Fibroblast of mammary gland (primary cell): ENCODE measurements around the gene ZNF516.

Source experiments
- DNase-seq: peaks from one replicate; pipeline ENCODE4 v3.0.0-alpha.2; 2010; ENCODE audit warnings: low read depth
- H3K4me3 ChIP-seq: 2 replicates; pipeline ENCODE4 v1.5.1; 2011; ENCODE audit warnings: low read depth, mild to moderate bottlenecking, low read length, moderate library complexity; ENCODE audit not compliant: control insufficient read depth
- TF ChIP-seq, protein P1 (sequence below): conservative IDR thresholded peaks from 2 replicates; pipeline ENCODE4 v1.5.1; 2011; ENCODE audit warnings: low read depth, low read length, inconsistent platforms; ENCODE audit not compliant: control insufficient read depth, insufficient read depth

Gene ZNF516

DNA sequence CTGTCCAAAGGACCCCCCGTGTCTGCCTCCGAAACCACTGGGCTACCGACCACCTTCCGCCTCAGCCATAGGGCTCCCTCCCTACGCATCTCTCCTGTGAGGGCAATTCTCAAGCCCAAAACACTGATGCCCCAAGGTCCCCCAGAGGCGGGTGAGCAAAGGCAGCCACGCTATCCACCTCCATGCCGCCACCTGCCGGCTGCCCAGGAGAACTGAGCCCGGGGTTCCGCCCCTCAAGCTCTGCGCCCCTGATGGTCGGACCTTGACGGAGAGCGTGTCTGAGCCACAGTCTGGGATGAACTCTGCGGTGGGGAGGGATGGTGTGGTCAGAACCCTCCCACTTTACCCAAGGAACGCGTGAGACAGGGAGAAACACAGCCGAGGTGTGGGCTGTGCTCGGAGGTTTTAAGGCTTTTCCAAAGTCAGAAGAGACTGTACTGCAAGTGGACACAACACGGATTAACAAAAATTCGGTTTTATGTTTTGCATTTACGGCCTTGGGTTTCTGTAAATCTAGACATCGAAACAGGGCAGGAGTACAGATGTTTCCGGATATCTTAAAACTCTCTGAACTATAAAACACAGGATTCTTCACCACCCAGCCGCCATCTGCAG, 114.1 kb downstream of the ZNF516 start:
- H3K4me3 ChIP-seq = no peak overlapping the region
- peak; percentile 14 for DNase-seq
- TF ChIP-seq, protein P1, sequence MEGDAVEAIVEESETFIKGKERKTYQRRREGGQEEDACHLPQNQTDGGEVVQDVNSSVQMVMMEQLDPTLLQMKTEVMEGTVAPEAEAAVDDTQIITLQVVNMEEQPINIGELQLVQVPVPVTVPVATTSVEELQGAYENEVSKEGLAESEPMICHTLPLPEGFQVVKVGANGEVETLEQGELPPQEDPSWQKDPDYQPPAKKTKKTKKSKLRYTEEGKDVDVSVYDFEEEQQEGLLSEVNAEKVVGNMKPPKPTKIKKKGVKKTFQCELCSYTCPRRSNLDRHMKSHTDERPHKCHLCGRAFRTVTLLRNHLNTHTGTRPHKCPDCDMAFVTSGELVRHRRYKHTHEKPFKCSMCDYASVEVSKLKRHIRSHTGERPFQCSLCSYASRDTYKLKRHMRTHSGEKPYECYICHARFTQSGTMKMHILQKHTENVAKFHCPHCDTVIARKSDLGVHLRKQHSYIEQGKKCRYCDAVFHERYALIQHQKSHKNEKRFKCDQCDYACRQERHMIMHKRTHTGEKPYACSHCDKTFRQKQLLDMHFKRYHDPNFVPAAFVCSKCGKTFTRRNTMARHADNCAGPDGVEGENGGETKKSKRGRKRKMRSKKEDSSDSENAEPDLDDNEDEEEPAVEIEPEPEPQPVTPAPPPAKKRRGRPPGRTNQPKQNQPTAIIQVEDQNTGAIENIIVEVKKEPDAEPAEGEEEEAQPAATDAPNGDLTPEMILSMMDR = peak; percentile 43

DNA sequence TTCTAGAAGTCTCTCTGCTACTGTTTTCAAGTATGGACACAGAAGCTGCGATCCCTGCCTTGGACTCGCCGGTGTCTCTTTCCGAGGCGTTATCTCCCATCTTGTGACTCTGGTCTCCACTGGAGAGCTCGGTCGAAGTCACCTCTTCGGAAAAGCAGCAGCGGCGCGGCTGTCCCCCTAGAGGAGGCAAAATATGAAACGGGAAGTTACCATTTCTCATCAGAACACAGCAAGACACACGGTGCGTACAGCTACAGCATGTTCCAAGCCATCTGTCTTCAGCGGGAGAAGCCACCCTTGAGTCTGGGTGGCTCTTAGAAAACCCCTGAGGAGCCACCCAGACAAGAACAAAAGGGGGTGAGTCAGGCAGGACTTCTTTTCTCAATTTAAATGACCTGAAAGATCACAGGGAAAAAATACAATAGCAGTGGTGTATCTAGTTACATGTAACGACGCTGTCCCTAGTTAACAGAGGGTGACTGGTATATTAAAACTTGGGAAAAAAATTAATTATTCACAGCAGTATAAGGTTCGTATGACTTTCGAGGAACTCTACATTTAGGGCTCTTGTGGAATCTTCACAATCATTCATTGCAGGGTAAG, 114.8 kb downstream of the ZNF516 start:
- TF ChIP-seq, protein P1 = no peak
- no peak for DNase-seq
- H3K4me3 ChIP-seq = no peak overlapping the region

DNA sequence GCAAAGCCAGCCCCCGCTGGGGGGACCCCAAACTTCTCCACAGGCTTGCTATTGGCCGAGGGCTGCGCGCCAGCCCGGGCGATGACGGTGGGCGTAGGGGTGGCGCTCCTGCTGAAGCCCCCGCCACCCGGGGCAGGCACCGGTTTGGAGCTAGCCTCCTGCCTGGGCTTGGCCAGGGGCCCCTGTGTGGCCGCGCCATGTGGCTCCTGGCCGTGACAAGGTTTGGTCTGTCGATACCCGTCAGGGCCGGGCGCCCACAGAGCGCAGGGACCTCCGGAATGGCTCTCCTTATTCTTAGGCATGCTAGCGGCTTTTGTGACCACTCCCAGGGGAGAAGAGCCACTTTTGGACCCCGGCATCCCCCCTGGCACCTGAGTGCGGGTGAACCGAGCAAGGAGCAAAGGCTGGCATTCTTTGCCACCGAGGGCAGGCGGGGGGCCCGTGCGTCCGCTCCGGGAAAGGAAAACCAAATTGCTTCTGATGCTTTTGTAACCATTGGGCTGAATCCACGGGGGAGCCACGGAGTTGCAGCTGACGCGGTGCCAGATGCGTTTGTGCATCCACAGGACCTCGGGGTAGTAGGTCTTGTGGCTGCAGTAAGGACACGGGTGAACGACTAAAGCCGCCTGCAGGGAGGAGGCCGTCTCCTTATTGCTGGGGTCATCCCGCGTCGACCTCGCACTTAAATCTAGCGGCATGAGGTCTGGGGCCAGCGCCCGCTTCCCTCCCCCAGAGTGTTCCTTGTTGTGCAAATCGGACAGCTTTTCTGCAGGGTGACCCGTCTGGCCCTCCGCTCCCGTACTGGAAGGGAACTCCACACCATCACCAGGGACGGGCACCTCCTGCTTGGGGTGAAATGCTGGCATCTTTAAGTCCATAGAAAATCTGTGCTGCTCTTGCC, 115.6 kb downstream of the ZNF516 start:
- TF ChIP-seq, protein P1 = no peak

DNA sequence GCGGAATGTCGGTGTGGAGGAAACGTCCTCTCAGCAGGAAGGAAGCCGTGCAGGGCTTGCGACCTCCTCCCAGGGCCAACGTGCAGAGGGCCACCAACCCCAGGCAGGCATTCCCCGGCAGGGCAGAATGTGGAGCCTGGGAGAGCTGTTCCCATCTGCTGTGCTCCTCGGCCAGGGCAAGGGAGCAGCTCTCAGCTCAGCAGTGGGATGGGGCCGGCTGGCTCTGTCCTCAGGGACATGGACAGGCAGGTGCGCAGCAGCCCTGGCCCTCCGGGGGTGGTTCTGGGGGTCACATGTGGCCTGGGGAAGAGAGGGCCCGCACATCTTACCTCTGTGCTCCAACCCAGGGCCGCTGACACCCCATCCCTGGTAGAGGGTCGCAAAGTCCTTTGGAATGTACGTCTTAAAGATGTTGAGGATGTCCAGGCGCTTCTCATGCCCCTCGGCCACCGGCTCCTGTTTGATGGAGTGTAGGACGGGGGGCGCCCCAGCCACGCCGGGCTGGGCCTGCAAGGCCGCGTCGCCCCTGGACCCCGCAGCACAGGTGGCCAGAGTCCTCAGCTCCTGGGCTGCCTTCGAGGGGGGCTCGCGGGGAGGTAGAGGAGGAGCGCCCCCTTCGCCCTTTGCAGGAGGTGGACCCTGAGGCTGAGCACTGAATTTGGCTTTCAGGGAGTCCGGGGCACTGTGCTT, 116.4 kb downstream of the ZNF516 start:
- no peak for DNase-seq
- TF ChIP-seq, protein P1 = no peak
- H3K4me3 ChIP-seq = no peak overlapping the region

More for the DNA sequence above, 115.6 kb downstream of the ZNF516 start:
- DNase-seq = no peak
- H3K4me3 ChIP-seq = no peak overlapping the region

DNA sequence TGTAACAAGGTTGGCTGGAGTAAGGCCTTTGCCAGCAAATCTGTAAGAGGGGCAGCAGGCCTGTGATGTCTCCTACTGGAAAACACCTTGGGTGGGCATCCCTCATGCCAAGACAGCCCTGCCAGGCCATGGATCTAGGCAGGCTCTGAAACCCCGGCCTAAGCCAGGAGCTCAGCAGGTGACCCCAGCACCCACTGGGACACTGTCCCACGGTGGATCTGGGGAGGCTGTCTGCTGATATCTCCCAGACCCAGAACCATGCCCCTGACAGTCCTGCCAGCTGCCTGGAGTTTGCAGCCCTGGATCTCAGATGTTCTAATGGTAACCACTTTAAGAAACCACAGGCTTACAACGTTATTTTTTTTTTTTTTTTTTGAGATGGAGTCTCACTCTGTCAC, 117.7 kb downstream of the ZNF516 start:
- no peak overlapping the region for H3K4me3 ChIP-seq
- no peak for DNase-seq
- TF ChIP-seq, protein P1 = no peak

DNA sequence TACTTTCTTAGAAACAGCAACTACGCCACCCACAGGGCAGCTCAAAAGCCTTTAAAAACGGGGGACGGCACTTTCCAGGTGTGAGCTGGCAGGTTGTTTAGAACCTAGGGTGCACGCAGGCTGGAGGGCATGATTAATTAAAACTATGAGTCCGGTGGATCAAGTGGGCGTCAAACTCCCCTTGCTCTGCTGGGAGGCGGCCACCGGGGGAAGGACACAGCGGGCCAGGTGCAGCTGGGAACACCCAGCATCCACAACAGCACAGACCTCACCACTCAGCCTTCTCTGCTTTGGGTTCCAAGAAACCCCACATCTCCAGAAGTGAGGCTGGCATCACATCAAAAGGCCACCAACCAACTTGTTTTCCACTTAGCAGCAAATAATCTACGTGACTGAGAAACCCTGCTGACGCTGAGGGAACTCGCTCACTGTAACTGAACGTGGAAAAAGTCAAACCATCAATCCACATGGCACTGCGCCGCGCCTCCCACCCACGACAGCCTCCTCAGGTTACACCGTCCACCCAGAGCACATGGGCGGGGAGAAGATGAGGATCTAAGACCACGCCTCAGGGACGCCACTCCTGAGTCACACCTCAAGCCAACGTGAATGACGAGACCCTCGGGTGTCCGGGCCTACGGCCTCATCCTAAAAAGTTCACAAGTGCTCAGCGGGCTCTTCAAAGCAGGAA, 118.2 kb downstream of the ZNF516 start:
- DNase-seq = peak; percentile 43
- H3K4me3 ChIP-seq = no peak overlapping the region
- TF ChIP-seq, protein P1 = no peak
